ENCODE data around the gene TXNDC9. TPM values are rescaled to one million over a fixed set of nuclear protein-coding genes. Genes with fewer than 3 reads are reported as not detected.
"Not testable (repeated sequence)": the region's sequence is repeated elsewhere in the genome, so short reads cannot be mapped to it uniquely, and the experiment has no call there.

The TXNDC9 gene
- total RNA-seq, 1 experiment from 2014 or later: 40.5 TPM

DNA sequence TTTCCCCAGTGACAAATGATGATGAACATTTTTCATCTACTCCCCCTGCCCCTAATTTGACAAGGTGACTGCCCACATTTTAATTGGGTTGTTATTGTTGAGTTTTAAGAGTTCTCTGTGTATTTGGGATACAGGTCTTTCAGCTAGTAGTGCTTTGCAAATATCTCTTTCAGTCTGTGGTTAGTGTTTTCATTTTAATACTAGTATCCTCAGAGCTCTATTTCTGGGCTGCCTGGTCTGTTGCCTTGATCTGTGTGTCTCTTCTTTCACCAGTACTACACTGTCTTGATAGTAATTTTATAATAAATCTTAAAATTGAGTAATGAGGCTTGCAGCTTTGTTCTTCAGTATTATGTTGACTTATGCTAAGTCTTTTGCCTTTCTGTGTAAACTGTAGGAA lies 20.7 kb upstream of the TXNDC9 start:
- no peaks in the 10 kb centered on the region for H3K4me1 Mint-ChIP-seq (ENCODE audit: low read depth, unreplicated experiment)
- H3K27me3 Mint-ChIP-seq (ENCODE audit: unreplicated experiment): no peaks in the 10 kb centered on the region
- no peak overlapping the region for H3K4me3 Mint-ChIP-seq (ENCODE audit: low read depth, unreplicated experiment)
- no TSS peak for BruUV-seq (replicated peaks)
- H3K36me3 Mint-ChIP-seq (ENCODE audit: insufficient read depth, unreplicated experiment): no peaks in the 10 kb centered on the region
- CTCF ChIA-PET: no interaction called here
- no peak overlapping the region for H3K27ac Mint-ChIP-seq (ENCODE audit: unreplicated experiment)
- DNase-seq: no peak
- H3K9me3 Mint-ChIP-seq (ENCODE audit: low read depth, unreplicated experiment): no peaks in the 10 kb centered on the region
- TF ChIP-seq, protein P1, sequence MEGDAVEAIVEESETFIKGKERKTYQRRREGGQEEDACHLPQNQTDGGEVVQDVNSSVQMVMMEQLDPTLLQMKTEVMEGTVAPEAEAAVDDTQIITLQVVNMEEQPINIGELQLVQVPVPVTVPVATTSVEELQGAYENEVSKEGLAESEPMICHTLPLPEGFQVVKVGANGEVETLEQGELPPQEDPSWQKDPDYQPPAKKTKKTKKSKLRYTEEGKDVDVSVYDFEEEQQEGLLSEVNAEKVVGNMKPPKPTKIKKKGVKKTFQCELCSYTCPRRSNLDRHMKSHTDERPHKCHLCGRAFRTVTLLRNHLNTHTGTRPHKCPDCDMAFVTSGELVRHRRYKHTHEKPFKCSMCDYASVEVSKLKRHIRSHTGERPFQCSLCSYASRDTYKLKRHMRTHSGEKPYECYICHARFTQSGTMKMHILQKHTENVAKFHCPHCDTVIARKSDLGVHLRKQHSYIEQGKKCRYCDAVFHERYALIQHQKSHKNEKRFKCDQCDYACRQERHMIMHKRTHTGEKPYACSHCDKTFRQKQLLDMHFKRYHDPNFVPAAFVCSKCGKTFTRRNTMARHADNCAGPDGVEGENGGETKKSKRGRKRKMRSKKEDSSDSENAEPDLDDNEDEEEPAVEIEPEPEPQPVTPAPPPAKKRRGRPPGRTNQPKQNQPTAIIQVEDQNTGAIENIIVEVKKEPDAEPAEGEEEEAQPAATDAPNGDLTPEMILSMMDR (IDR thresholded peaks at IDR 0.05; ENCODE audit: unreplicated experiment): no peak
- intact Hi-C loops (cut with micrococcal nuclease; ENCODE audit: unreplicated experiment): no loop called here

DNA sequence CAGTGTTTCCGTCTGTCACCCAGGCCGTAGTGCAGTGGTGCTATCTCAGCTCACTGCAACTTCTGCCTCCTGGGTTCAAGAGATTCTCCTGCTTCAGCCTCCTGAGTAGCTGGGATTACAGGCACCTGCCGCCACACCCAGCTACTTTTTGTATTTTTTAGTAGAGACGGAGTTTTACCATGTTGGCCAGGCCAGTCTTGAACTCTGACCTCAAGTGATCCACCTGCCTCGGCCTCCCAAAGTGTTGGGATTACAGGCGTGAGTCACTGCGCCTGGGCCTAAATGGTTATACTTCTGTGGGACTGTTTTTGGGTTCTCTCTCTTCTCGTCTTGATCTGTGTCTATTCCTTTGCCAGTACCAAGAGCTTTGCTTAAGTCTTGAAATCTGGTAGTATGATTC lies 18.7 kb upstream of the TXNDC9 start:
- H3K27ac Mint-ChIP-seq (ENCODE audit: unreplicated experiment); intact Hi-C loops (cut with micrococcal nuclease; ENCODE audit: unreplicated experiment); H3K4me3 Mint-ChIP-seq (ENCODE audit: low read depth, unreplicated experiment); H3K9me3 Mint-ChIP-seq (ENCODE audit: low read depth, unreplicated experiment); H3K27me3 Mint-ChIP-seq (ENCODE audit: unreplicated experiment); DNase-seq; BruUV-seq (replicated peaks); CTCF ChIA-PET; H3K36me3 Mint-ChIP-seq (ENCODE audit: insufficient read depth, unreplicated experiment); H3K4me1 Mint-ChIP-seq (ENCODE audit: low read depth, unreplicated experiment): not testable (repeated sequence)

DNA sequence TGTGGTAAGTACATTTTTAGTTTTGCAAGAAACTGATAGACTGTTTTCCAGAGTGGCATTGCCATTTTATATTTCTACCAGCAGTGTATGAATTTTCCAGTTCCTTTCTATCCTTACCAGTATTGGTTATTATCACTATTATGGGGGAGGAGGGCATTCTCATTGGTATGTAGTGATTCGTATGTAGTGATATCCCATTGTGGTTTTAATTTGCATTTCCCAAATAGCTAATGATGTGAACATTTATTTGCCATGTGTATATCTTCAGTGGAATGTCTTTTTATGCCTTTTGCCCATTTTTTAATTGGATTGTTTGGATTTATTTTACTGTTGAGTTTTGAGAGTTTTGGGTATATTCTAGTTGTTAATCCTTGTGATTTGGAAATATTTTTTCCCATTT lies 17.9 kb upstream of the TXNDC9 start:
- Mint-ChIP-seq H3K9me3 (ENCODE audit: low read depth, unreplicated experiment) (no peaks in the 10 kb centered on the region), H3K27ac (ENCODE audit: unreplicated experiment) (no peak overlapping the region), H3K27me3 (ENCODE audit: unreplicated experiment) (no peaks in the 10 kb centered on the region), H3K4me1 (ENCODE audit: low read depth, unreplicated experiment) (peaks cover 2% of the 10 kb centered on the region), H3K4me3 (ENCODE audit: low read depth, unreplicated experiment) (no peak overlapping the region), H3K36me3 (ENCODE audit: insufficient read depth, unreplicated experiment) (no peaks in the 10 kb centered on the region)
- no peak for DNase-seq
- BruUV-seq (replicated peaks): no TSS peak
- TF ChIP-seq, protein P1 (IDR thresholded peaks at IDR 0.05; ENCODE audit: unreplicated experiment): no peak
- intact Hi-C loops (cut with micrococcal nuclease; ENCODE audit: unreplicated experiment): no loop called here
- CTCF ChIA-PET: no interaction called here

DNA sequence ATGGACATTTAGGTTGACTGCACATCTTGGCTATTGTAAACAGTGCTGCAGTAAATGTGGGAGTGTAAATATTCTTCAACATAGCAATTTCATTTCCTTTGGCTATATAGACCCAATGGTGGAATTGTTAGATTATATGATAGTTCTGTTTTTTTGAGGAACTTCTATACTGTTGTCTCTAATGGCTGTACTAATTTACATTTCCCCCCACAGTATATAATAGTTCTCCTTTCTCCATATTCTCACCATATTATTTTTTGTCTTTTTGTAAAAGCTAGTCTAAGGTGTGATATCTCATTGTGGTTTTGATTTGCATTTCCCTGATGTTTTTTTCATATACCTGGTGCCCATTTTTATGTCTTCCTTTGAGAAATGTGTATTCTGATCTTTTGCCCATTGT lies 14.1 kb upstream of the TXNDC9 start:
- Mint-ChIP-seq H3K27ac (ENCODE audit: unreplicated experiment) (no peak overlapping the region), H3K9me3 (ENCODE audit: low read depth, unreplicated experiment) (no peaks in the 10 kb centered on the region), H3K36me3 (ENCODE audit: insufficient read depth, unreplicated experiment) (no peaks in the 10 kb centered on the region), H3K4me1 (ENCODE audit: low read depth, unreplicated experiment) (peaks cover 13% of the 10 kb centered on the region), H3K4me3 (ENCODE audit: low read depth, unreplicated experiment) (no peak overlapping the region), H3K27me3 (ENCODE audit: unreplicated experiment) (no peaks in the 10 kb centered on the region)
- no peak for DNase-seq
- TF ChIP-seq, protein P1 (IDR thresholded peaks at IDR 0.05; ENCODE audit: unreplicated experiment): no peak
- intact Hi-C loops (cut with micrococcal nuclease; ENCODE audit: unreplicated experiment): no loop called here
- CTCF ChIA-PET: no interaction called here
- no TSS peak for BruUV-seq (replicated peaks)

DNA sequence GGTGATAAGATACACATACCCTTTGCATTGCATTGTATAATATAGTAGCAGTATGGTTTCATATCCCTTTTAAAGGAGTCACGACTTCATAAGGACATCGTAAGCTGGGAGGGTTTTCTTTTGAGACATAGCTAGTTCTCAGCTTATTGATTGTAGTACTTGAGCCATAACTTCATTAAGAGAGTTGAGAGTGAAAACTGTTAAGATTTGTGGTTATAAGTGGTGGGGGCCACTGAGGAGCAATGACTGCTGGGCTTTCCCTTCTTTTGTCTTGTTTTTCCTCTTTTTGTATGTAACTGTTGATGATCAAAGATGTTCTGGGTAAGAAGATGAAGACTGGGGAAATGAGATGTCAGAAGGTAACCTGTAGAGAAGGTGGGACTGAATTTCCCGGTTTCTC lies 12.0 kb upstream of the TXNDC9 start:
- DNase-seq: no peak
- Mint-ChIP-seq H3K9me3 (ENCODE audit: low read depth, unreplicated experiment) (no peaks in the 10 kb centered on the region), H3K36me3 (ENCODE audit: insufficient read depth, unreplicated experiment) (no peaks in the 10 kb centered on the region), H3K4me1 (ENCODE audit: low read depth, unreplicated experiment) (peaks cover 14% of the 10 kb centered on the region), H3K27ac (ENCODE audit: unreplicated experiment) (no peak overlapping the region), H3K27me3 (ENCODE audit: unreplicated experiment) (no peaks in the 10 kb centered on the region), H3K4me3 (ENCODE audit: low read depth, unreplicated experiment) (no peak overlapping the region)
- BruUV-seq (replicated peaks): no TSS peak
- TF ChIP-seq, protein P1 (IDR thresholded peaks at IDR 0.05; ENCODE audit: unreplicated experiment): no peak
- intact Hi-C loops (cut with micrococcal nuclease; ENCODE audit: unreplicated experiment): no loop called here
- CTCF ChIA-PET: no interaction called here
